Measurements from ENCODE around the gene CEP112. TPM values are rescaled to one million over a fixed set of nuclear protein-coding genes. Genes with fewer than 3 reads are reported as not detected.
A peak's percentile ranks its signal among the peaks of the same experiment; 100 is the strongest.
"Not testable (repeated sequence)": the region's sequence is repeated elsewhere in the genome, so short reads cannot be mapped to it uniquely, and the experiment has no call there.

CEP112 gene
- polyA plus RNA-seq, 1 experiment = 5.7 TPM

DNA sequence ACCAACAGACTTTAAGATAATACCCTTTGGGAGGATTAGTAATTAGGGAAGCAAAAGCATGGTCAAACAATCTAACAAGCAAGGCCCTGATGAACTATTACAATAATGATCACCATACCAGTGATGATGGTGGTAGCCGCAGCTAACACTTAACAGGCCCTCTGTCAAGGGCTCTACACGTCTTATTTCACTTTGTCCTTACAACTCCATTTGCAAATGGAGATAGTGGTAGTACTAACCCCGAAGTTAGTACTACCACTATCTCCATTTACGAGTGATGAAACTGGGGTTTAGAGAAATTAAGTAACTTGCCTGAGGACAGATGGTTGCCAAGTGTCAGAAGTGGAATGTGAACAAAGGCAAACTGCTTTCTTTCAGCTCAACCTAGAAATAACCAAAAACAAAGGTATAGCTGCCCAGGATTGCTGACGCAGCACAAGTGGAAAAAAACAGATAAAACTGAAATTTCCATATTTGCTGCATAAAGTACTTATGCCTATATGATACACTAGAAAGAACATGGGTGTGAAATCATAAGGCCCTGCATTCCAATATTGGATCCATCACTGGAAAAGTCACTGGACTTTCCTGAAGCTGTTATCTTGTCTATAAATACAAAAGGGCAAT lies 24.6 kb downstream of the CEP112 start:
- ChIA-PET POLR2A (no interaction called here), CTCF (interaction anchor here (0.6 to 5.8 kb wide), 4 partner anchors 16 to 935 kb away, joined by 3 to 79 read pairs (median 25); no protein-coding TSS in a partner anchor)
- TF ChIP-seq, protein P1, sequence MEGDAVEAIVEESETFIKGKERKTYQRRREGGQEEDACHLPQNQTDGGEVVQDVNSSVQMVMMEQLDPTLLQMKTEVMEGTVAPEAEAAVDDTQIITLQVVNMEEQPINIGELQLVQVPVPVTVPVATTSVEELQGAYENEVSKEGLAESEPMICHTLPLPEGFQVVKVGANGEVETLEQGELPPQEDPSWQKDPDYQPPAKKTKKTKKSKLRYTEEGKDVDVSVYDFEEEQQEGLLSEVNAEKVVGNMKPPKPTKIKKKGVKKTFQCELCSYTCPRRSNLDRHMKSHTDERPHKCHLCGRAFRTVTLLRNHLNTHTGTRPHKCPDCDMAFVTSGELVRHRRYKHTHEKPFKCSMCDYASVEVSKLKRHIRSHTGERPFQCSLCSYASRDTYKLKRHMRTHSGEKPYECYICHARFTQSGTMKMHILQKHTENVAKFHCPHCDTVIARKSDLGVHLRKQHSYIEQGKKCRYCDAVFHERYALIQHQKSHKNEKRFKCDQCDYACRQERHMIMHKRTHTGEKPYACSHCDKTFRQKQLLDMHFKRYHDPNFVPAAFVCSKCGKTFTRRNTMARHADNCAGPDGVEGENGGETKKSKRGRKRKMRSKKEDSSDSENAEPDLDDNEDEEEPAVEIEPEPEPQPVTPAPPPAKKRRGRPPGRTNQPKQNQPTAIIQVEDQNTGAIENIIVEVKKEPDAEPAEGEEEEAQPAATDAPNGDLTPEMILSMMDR (IDR thresholded peaks at IDR 0.05; ENCODE audit: low read depth, low read length) = no peak
- Histone ChIP-seq H3K27me3 (ENCODE audit: control insufficient read depth, insufficient read depth, low read length) (no peaks in the 10 kb centered on the region), H3K4me3 (ENCODE audit: low read depth, low read length) (no peak overlapping the region), H3K9me3 (ENCODE audit: control insufficient read depth, insufficient read depth, low read length) (no peaks in the 10 kb centered on the region), H3K27ac (ENCODE audit: low read depth, low read length) (no peak overlapping the region)
- DNase-seq (ENCODE audit: low read depth, low spot score) = no peak

DNA sequence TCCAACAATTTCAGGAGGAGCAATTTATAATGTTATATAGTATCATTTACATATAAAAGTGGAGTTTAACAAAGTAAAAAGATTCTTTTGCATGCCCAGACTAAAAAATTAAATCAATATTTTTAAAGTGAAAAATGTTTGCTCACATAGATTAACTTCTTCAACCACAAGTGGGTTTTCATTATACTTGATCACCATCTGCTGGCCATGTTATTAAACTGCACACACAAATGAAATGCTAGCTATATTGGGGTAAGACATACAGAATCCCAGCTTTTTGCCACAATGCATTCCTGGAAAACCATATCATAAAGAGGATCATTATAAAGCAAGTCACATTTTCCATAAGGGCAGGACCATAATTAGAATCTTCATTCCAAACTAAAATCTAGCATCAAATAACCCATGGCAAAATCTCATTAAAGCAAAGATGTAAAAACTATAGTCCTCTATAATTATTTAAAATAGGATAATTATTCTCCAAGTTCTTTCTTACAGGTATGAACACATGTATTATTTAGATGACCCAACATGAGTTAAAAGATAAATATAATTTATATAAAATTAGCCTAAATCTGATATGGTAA lies 26.3 kb downstream of the CEP112 start:
- TF ChIP-seq, protein P1 (IDR thresholded peaks at IDR 0.05; ENCODE audit: low read depth, low read length) = peak; percentile 68
- H3K4me3 ChIP-seq (ENCODE audit: low read depth, low read length) = no peak overlapping the region
- DNase-seq (ENCODE audit: low read depth, low spot score) = peak; percentile 32
- ChIA-PET CTCF (interaction anchor here (0.5 to 5.8 kb wide), 6 partner anchors 15 to 933 kb away, joined by 3 to 79 read pairs (median 16); no protein-coding TSS in a partner anchor), POLR2A (no interaction called here)
- no peak overlapping the region for H3K27ac ChIP-seq (ENCODE audit: low read depth, low read length)
- H3K9me3 ChIP-seq (ENCODE audit: control insufficient read depth, insufficient read depth, low read length) = no peaks in the 10 kb centered on the region
- no peaks in the 10 kb centered on the region for H3K27me3 ChIP-seq (ENCODE audit: control insufficient read depth, insufficient read depth, low read length)

DNA sequence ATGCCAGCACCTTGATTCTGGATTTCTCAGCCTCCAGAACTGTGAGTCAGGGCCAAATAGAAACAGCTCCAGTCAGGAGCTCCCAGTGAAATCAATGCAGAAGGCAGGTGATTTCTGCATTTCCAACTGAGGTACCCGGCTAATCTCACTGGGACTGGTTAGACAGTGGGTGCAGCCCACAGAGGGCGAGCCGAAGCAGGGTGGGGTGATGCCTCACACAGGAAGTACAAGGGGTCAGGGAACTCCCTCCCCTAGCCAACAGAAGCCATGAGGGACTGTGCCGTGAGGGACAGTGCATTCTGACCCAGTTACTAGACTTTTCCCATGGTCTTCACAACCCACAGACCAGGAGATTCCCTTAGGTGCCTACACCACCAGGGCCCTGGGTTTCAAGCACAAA lies 36.9 kb downstream of the CEP112 start:
- H3K9me3 ChIP-seq (ENCODE audit: control insufficient read depth, insufficient read depth, low read length); H3K4me3 ChIP-seq (ENCODE audit: low read depth, low read length); H3K27me3 ChIP-seq (ENCODE audit: control insufficient read depth, insufficient read depth, low read length); CTCF ChIA-PET; H3K27ac ChIP-seq (ENCODE audit: low read depth, low read length); POLR2A ChIA-PET; DNase-seq (ENCODE audit: low read depth, low spot score): not testable (repeated sequence)

DNA sequence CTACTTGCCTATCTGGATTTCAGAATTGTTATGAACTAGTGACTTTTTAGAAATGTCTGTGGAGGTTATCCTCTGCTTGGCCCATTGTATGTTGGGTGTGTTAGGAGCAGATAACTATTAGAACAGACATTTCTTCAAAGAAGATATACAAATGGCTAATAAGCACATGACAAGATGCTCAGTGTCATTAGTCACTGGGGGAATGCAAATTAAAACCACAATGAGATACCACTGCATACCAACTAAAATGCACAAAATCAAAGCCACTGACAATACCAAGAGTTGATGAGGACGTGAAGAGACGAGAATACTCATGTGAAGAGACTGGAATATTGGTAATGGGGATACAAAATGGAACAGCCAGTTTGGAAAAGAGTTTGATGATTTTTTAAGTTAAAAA lies 39.2 kb downstream of the CEP112 start:
- no peaks in the 10 kb centered on the region for H3K27me3 ChIP-seq (ENCODE audit: control insufficient read depth, insufficient read depth, low read length)
- H3K27ac ChIP-seq (ENCODE audit: low read depth, low read length) = no peak overlapping the region
- TF ChIP-seq, protein P1 (IDR thresholded peaks at IDR 0.05; ENCODE audit: low read depth, low read length) = no peak
- H3K4me3 ChIP-seq (ENCODE audit: low read depth, low read length) = no peak overlapping the region
- CTCF ChIA-PET = no interaction called here
- DNase-seq (ENCODE audit: low read depth, low spot score) = no peak
- H3K9me3 ChIP-seq (ENCODE audit: control insufficient read depth, insufficient read depth, low read length) = no peaks in the 10 kb centered on the region
- POLR2A ChIA-PET = no interaction called here

DNA sequence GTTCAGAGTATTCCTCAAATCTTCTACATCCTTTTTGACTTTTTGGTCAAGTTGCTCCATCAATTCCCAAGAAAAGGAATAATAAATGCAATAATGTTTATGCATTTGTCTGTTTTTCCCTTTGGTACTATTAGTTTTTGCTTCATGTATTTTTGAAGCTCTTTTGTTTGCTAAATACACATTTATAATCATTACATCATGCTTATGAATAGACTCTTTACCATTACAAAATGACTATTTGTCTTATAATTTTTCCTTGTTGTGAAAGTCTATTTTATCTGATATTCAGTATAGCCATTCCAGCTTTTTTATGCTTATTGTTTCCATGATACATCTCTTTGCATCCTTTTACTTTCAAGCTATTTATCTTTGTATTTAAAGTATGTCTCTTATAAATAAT lies 41.2 kb downstream of the CEP112 start:
- Histone ChIP-seq H3K27me3 (ENCODE audit: control insufficient read depth, insufficient read depth, low read length) (no peaks in the 10 kb centered on the region), H3K27ac (ENCODE audit: low read depth, low read length) (no peak overlapping the region), H3K9me3 (ENCODE audit: control insufficient read depth, insufficient read depth, low read length) (no peaks in the 10 kb centered on the region), H3K4me3 (ENCODE audit: low read depth, low read length) (no peak overlapping the region)
- TF ChIP-seq, protein P1 (IDR thresholded peaks at IDR 0.05; ENCODE audit: low read depth, low read length) = no peak
- CTCF ChIA-PET = interaction anchor here (1.2 to 2.2 kb wide), 3 partner anchors 15 to 919 kb away, joined by 3 to 8 read pairs (median 7); no protein-coding TSS in a partner anchor
- DNase-seq (ENCODE audit: low read depth, low spot score) = no peak
- POLR2A ChIA-PET = interaction anchor here (0.5 kb wide), 1 partner anchor 42 kb away, joined by 3 read pairs; no protein-coding TSS in a partner anchor

All from AG04450 (cell line).